Mucosa of rectum (tissue), 2 donors: ENCODE measurements around the gene OR10H1.
"Not testable (repeated sequence)": the region's sequence is repeated elsewhere in the genome, so short reads cannot be mapped to it uniquely, and the experiment has no call there.

Source experiments
- H3K27ac ChIP-seq, 2 donors: one replicate each; pipeline ENCODE4 v1.7.0; 2013; ENCODE audit warnings: inconsistent platforms in 2 of 2, low read depth in 2 of 2, low read length in 2 of 2
- H3K27me3 ChIP-seq, 2 donors: one replicate each; pipeline ENCODE4 v1.7.0; 2013; ENCODE audit warnings: low read length in 2 of 2; ENCODE audit not compliant: control insufficient read depth in 2 of 2, insufficient read depth in 2 of 2
- H3K36me3 ChIP-seq, 2 donors: one replicate each; pipeline ENCODE4 v1.7.0; 2013; ENCODE audit warnings: low read length in 2 of 2; ENCODE audit not compliant: control insufficient read depth in 2 of 2, insufficient read depth in 2 of 2
- H3K4me1 ChIP-seq, 2 donors: one replicate each; pipeline ENCODE4 v1.7.0; 2013; ENCODE audit warnings: low read length in 2 of 2, mild to moderate bottlenecking in 1 of 2; ENCODE audit not compliant: control insufficient read depth in 2 of 2, insufficient read depth in 2 of 2
- H3K4me3 ChIP-seq, 2 donors: one replicate each; pipeline ENCODE4 v1.7.0; 2013; ENCODE audit warnings: low read length in 2 of 2
- H3K9ac ChIP-seq, 2 donors: one replicate each; pipeline ENCODE4 v1.7.0; 2013; ENCODE audit warnings: low read length in 2 of 2, low read depth in 1 of 2, mild to moderate bottlenecking in 1 of 2
- H3K9me3 ChIP-seq, 2 donors: one replicate each; pipeline ENCODE4 v1.7.0; 2013; ENCODE audit warnings: low read length in 2 of 2; ENCODE audit not compliant: control insufficient read depth in 2 of 2
- donor health status: healthy.
- donor health status: Normal muscosa, but diverticular disease.

OR10H1 gene

GRCh38 chr19:15776264-15776663, 39.2 kb downstream of the OR10H1 start:
- Histone ChIP-seq H3K4me1 (peaks cover 0 to 4% of the 10 kb centered on the region in 2 donors), H3K27me3 (no peaks in the 10 kb centered on the region), H3K36me3 (no peaks in the 10 kb centered on the region), H3K4me3 (no peak overlapping the region), H3K9me3 (no peaks in the 10 kb centered on the region), H3K27ac (no peak overlapping the region), H3K9ac (no peak overlapping the region)

DNA sequence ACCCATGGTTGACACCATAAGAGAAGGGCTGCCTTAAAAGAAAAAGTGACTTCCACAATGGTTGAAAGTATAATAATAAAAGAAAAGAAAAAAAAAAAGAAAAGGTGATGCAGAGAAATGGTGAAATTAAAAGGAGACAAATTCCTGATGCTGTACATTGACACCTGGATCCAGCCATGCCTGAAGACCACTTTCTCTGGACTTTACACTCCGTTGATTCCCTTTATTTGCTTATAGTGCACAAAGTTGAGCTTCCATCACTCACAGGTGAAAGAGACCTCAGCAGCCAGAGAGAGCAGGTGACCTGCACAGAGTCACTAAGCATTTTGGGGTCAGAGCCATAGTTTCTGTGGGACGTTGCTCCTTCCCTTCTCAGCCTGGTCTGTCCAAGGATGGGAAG, 40.2 kb downstream of the OR10H1 start:
- Histone ChIP-seq H3K36me3 (no peaks in the 10 kb centered on the region), H3K27me3 (no peaks in the 10 kb centered on the region), H3K9me3 (no peaks in the 10 kb centered on the region), H3K4me1 (peaks cover 0 to 4% of the 10 kb centered on the region in 2 donors), H3K4me3 (no peak overlapping the region), H3K9ac (no peak overlapping the region), H3K27ac (no peak overlapping the region)

- not testable (repeated sequence) for H3K4me3 ChIP-seq, H3K36me3 ChIP-seq, H3K27me3 ChIP-seq, H3K9me3 ChIP-seq, H3K4me1 ChIP-seq, H3K27ac ChIP-seq, H3K9ac ChIP-seq
These were observed 41.3 kb downstream of the OR10H1 start for GRCh38 chr19:15774159-15774558.

DNA sequence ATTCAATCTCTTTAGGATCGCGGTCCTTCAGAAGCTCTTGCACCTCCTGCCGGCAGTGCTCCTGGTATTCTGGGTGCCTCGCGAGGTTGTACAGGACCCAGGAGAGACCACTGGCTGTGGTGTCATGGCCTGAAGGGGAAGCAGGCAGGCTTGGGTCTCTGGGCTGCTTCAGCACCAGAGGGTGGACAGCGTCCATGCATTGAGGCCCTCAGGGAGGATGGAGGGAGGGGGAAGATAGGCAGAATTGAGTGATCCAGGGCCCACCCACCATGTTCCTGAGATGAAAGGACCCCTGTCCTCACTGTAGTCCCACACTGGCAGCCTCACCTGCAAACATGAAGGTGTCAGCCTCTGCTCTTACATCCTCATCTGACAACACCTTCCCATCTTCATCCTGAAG, 45.9 kb downstream of the OR10H1 start:
- H3K4me3 ChIP-seq: no peak overlapping the region
- H3K27ac ChIP-seq: no peak overlapping the region
- no peak overlapping the region for H3K9ac ChIP-seq
- no peaks in the 10 kb centered on the region for H3K9me3 ChIP-seq
- H3K4me1 ChIP-seq: no peaks in the 10 kb centered on the region
- no peaks in the 10 kb centered on the region for H3K27me3 ChIP-seq
- no peaks in the 10 kb centered on the region for H3K36me3 ChIP-seq

DNA sequence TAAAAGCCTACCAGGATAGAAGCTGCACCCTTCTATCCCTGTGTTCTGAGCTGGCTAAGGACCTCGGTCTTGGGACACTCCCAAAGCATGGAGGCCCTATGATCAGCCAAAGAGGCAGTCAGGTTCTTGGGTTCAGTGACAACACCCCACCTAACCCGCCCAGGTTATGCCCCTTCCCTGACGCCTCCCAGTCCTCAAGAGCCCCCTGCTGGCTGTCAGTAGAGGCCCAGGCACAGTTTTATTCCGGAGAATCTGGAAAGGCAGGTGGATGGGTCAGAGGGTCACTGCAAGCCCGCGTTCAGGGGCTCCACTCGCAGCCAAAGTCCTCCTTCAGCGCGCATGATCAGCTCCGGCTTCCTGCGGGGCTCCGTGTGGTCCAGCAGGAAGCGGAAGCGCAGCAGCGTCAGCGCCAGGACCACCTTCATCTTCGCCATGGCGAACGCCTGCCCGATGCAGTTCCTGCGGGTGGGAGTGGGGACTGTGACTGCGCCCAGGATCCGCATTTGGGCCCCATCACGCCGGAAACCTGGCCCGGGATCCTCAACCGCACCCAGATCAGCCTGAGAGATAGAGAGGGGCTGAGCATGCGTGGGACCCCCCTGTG, 55.4 kb downstream of the OR10H1 start:
- peaks cover 0 to 12% of the 10 kb centered on the region in 2 donors for H3K27me3 ChIP-seq
- no peaks in the 10 kb centered on the region for H3K36me3 ChIP-seq
- H3K4me3 ChIP-seq: no peak overlapping the region
- no peak overlapping the region for H3K27ac ChIP-seq
- H3K9me3 ChIP-seq: no peaks in the 10 kb centered on the region
- H3K9ac ChIP-seq: no peak overlapping the region
- H3K4me1 ChIP-seq: no peaks in the 10 kb centered on the region

DNA sequence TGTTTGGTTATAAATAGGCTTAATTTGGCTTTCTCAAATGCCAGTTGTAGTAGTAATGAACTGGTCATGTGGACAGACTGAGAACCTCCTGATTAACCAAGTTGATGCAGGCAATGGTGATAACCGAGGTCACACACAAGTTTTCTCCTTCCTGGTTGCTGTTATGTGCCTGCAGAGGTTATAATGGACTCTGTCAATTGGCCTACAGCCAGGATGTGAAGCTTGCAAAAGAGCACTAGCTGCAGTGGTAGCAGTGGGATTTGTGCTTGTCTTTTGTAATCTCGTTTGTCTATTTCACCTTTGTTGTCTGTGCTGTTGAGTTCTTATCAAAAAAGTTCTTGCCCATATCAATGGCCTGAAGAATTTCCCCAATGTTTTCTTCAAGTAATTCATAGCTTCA, 57.1 kb downstream of the OR10H1 start:
- Histone ChIP-seq H3K4me3 (no peak overlapping the region), H3K9ac (no peak overlapping the region), H3K36me3 (no peaks in the 10 kb centered on the region), H3K27me3 (peaks cover 0 to 13% of the 10 kb centered on the region in 2 donors), H3K27ac (no peak overlapping the region), H3K4me1 (no peaks in the 10 kb centered on the region), H3K9me3 (no peaks in the 10 kb centered on the region)
